ENCODE data around the gene MCAM.

- TF ChIP-seq, protein P1, sequence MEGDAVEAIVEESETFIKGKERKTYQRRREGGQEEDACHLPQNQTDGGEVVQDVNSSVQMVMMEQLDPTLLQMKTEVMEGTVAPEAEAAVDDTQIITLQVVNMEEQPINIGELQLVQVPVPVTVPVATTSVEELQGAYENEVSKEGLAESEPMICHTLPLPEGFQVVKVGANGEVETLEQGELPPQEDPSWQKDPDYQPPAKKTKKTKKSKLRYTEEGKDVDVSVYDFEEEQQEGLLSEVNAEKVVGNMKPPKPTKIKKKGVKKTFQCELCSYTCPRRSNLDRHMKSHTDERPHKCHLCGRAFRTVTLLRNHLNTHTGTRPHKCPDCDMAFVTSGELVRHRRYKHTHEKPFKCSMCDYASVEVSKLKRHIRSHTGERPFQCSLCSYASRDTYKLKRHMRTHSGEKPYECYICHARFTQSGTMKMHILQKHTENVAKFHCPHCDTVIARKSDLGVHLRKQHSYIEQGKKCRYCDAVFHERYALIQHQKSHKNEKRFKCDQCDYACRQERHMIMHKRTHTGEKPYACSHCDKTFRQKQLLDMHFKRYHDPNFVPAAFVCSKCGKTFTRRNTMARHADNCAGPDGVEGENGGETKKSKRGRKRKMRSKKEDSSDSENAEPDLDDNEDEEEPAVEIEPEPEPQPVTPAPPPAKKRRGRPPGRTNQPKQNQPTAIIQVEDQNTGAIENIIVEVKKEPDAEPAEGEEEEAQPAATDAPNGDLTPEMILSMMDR (IDR thresholded peaks at IDR 0.05): no peak
- no peak for TF ChIP-seq POLR2A (IDR thresholded peaks at IDR 0.05)
Observed at GRCh38 chr11:119322921-119323531, 6.1 kb upstream of the MCAM start.
